ENCODE data around the gene COG2.
"Not testable (repeated sequence)": the region's sequence is repeated elsewhere in the genome, so short reads cannot be mapped to it uniquely, and the experiment has no call there.

Gene COG2, protein sequence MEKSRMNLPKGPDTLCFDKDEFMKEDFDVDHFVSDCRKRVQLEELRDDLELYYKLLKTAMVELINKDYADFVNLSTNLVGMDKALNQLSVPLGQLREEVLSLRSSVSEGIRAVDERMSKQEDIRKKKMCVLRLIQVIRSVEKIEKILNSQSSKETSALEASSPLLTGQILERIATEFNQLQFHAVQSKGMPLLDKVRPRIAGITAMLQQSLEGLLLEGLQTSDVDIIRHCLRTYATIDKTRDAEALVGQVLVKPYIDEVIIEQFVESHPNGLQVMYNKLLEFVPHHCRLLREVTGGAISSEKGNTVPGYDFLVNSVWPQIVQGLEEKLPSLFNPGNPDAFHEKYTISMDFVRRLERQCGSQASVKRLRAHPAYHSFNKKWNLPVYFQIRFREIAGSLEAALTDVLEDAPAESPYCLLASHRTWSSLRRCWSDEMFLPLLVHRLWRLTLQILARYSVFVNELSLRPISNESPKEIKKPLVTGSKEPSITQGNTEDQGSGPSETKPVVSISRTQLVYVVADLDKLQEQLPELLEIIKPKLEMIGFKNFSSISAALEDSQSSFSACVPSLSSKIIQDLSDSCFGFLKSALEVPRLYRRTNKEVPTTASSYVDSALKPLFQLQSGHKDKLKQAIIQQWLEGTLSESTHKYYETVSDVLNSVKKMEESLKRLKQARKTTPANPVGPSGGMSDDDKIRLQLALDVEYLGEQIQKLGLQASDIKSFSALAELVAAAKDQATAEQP

GRCh38 chr1:230642263-230642959 lies at the start of gene COG2:
COG2 (plus strand) TSS chr1:230642481; CDS start chr1:230642607, 126 bp downstream.
- peak; percentile 97 for DNase-seq (ENCODE audit: low read depth)

DNA sequence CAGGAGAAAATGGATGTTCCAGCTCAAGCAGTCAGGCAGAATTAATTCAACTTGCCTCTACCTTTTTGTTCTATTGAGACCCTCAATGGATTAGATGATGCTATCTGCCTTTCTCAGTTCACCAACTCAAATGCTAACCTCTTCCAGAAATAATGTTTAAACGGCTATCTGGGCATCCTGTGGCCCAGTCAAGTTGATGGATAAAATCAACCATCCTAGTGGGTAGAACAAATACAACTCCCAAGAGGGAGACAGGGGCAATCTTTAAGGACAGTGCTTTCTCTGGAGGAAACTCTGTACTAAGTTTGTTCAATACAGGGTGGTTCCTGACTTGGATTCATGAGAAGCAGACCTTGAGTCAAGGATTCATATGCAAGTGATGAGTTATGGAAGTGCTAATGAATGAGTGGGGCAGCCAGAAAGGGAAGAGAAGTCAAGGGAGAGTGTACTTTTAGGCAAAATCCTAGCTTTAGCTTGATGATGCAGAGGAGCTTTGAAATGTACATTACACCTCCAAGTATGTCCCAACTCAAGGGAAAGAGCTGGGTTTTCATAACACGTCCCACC lies 49.4 kb upstream of the COG2 start:
- DNase-seq (ENCODE audit: low read depth), result no peak

DNA sequence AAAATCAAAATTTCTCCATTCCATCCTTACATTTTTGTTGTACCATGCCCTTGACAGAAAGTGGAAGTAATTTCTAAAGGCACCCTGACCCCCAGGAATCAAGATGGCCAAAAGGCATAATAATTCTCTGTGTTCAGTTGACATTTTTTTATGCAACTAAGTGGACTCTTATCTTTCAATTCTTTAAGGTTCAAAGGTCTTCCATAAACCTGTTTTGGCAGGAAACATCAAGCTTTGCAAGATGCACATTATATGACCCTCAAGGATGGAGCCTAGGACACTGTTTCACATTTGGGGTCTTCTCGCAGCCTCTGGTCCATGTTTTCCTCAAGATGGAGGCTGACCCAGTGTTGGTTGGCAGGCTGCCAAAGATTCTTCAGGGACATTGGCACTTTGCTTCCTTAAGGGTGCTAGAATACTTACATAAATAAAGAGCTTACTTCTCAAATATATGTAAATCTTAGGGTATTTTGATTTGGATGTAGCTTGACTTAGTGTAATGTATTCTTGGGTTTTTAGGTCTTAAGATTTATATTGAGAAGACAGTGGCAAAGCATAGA lies 48.0 kb upstream of the COG2 start:
- no peak for DNase-seq (ENCODE audit: low read depth)

DNA sequence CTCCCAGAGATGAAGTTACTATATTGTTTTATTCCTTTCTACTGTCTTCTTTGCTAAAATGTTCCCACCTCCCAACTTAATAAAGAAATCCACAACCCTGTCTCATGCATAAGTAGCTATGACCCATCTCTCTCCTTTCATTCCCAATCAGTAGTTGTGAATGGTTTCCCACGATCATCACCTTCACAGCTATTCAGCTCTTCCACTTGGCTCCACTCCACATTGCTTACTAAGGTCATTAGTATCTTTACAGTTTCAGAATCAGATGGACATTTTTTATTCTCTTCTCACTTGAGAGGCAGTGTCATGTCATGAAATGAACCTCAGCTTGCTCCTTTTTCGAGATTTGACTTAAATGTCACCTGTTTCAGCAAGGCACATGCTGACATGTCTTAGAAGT lies 47.1 kb upstream of the COG2 start:
- no peak for DNase-seq (ENCODE audit: low read depth)

GRCh38 chr1:230596306-230596705 lies 46.0 kb upstream of the COG2 start:
- no peak for DNase-seq (ENCODE audit: low read depth)

- DNase-seq (ENCODE audit: low read depth), result no peak
Measured at GRCh38 chr1:230598745-230599144, 43.5 kb upstream of the COG2 start.

DNA sequence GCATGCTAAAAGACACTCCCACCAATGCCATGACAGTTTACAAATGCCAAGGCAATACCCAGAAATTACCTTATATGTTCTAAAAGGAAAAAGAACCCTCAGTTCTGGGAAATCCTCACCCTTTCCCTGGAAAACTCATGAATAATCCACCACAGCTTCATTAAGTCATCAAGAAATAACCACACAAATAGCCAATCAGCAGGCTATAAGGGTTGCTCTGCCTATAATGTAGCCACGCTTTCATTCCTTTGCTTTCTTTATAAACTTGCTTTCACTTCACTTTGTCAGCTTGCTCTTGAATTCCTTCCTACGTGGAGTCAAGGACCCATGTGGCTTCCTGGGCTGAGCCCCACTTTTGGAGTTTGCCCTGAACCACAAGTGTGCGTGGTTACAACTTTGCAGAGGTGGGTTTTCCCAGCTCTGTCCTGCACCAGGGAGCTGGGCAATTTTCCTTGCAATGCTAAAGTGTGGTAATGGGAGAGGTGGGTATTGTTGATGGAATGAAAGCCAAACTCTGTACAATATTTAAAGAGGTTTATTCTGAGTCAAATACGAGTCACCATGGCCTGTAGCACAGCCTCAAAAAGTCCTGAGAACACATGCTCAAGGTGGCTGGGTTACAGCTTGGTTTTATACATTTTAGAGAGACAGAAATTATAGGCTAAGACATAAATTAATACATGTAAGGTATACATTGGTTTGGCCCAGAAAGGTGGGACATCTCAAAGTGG lies 42.2 kb upstream of the COG2 start:
- DNase-seq (ENCODE audit: low read depth), result no peak

- DNase-seq (ENCODE audit: low read depth), result not testable (repeated sequence)
Measured at GRCh38 chr1:230600657-230601400, 41.5 kb upstream of the COG2 start.

DNA sequence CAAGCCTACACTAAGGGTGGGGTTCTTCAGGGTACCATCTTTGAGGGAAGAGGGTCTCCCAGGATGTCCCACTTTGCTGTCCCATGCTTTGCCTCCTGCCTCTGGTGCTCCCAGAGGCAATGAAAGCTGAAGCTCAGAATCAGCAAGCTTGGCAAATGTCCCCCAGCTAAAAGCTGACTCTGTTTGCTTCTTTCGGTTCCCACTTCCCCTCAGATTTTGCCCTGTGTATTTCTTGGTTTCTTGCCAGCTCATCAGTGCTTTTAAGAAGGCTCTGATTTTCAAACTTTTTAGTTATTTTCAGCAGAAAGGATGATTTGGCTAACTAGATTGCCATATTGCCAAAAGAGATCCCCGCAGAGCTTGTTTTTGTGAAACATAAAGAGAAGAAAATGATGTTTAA lies 33.1 kb upstream of the COG2 start:
- DNase-seq (ENCODE audit: low read depth), result no peak

DNA sequence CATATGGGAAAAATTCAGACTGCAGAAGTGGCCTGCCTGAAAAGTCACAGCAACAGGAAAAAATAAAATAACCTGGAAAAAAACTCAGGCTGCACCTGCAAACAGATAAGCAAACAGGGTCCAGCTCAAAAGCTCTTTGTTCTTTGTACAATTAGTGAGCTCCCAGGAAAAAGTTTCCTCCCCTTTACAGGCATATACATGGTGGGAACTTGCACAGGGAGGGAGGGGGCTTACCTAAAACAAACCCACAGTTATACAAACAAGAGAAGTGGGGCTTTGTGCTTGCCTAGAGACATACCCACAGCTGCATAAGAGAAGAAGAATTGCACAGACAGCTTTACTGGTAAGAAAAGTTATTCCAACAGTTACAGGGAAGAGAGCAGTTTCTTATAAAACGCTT lies 31.7 kb upstream of the COG2 start:
- no peak for DNase-seq (ENCODE audit: low read depth)

- no peak for DNase-seq (ENCODE audit: low read depth)
Measured at GRCh38 chr1:230611128-230611877, 31.0 kb upstream of the COG2 start.

GRCh38 chr1:230611878-230612235 lies 30.4 kb upstream of the COG2 start:
- DNase-seq (ENCODE audit: low read depth), result no peak

GRCh38 chr1:230612651-230613050 lies 29.6 kb upstream of the COG2 start:
- DNase-seq (ENCODE audit: low read depth), result no peak

DNA sequence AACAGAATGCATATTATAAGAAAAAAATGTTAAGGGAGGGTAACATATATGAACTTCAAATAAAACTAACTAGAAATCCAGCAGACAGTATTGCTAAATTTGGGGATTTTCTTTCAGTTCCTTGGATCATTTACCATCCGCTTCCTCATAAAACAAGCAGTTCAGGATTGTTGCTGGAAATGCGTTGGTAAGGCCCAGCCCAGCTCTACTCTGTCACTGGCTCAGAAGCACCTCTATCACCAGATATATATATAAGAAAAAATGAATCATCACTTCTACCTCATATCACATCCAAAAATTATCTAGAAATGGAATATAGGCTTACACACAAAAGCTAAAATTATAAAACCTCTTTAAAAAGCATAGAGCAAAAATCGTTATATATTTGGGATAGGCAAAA lies 28.2 kb upstream of the COG2 start:
- no peak for DNase-seq (ENCODE audit: low read depth)

GRCh38 chr1:230618537-230618936 lies 23.7 kb upstream of the COG2 start:
- no peak for DNase-seq (ENCODE audit: low read depth)

GRCh38 chr1:230620649-230621323 lies 21.5 kb upstream of the COG2 start:
- no peak for DNase-seq (ENCODE audit: low read depth)

GRCh38 chr1:230621324-230622030 lies 20.8 kb upstream of the COG2 start:
- DNase-seq (ENCODE audit: low read depth), result no peak

DNA sequence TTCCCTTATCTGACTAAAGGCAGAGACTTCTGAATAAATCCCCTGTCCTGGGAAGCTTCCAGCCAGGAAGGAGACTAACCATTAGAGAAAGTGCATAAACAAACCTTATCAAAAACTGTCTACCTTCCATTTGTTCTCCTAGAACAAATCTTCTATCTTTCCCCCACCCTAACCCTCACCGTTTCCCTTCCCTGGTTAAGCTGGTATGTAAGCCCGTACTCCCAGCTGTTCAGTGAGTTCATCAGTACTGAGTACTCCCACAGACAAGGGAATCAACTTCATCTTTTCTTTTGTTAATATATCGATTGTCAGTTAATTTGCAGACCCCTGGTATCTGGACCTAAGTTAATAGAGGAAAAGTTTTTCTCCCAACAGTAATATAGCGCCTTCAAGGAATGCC lies 20.1 kb upstream of the COG2 start:
- DNase-seq (ENCODE audit: low read depth), result no peak
